Right renal cortex interstitium (tissue), 3 donors: Measurements from ENCODE around the gene CCDC106. TPM values are rescaled to one million over a fixed set of nuclear protein-coding genes. Genes with fewer than 3 reads are reported as not detected.

ENCODE experiments used
- DNase-seq, 3 donors: peaks; one replicate each; pipeline ENCODE4 v3.0.0-alpha.2; 2013; ENCODE audit warnings: low read depth in 3 of 3, low spot score in 2 of 3
- polyA plus RNA-seq, 3 donors: library from polyadenylated mRNA; unstranded; fragments of 120-200 nt; gene quantifications; one replicate each; pipeline ENCODE4 v1.2.1, GENCODE V29; 2013; ENCODE audit not compliant: insufficient read length in 3 of 3

CCDC106 gene
- polyA plus RNA-seq, 3 donors: 19.1 to 20.8 (median 20.8) TPM

DNA sequence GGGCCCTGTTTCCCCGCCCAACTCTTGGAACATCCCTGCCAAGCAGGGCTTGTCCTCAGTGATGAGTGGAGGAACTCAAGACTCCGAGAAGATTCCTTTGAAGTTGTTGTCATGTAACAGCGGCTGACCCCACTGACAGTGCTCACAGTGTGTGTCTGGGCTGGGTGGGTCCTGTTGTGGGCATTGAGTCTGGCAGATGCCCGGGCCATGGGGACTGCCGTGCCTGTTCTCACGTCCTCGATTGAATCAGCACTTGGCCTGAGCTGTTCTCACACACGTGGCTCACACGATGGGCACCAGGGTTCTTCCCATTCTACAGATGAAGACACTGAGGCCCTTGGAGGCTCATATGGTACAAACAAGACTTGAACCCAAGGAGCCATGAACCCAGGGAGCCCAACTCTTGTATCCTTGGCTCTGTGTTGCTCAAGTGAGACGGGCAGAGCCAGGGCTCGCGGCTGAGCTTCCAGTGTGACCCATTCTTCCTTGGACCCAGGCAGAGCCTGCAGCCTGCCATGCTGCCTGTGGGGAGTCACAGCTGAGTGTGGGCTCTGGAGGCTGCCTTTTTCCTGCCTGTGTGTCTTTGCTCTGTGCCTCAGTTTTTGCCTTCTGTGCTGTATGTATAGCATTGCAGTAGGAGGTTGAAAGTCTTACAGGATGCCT is 18.5 kb downstream of the CCDC106 start:
- no peak for DNase-seq

DNA sequence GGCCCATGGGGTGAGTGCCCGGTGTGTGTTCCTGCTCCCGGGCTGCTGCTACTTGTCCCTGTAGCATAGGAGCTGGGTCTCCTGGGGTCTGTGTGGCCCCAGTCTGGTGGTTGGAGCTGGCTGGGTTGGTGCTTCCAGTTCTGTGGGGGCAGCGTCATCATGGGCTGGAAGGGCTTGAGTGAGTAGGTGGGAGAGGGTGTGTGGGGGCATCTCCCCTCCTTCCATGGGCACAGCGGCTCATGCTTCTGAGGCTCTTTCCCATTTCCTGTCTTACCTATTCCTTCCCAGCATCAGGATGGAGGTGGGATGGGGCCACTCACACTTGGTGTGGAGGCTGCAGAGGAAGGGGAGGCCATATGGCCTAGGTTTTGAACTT is 19.0 kb downstream of the CCDC106 start:
- DNase-seq: no peak

DNA sequence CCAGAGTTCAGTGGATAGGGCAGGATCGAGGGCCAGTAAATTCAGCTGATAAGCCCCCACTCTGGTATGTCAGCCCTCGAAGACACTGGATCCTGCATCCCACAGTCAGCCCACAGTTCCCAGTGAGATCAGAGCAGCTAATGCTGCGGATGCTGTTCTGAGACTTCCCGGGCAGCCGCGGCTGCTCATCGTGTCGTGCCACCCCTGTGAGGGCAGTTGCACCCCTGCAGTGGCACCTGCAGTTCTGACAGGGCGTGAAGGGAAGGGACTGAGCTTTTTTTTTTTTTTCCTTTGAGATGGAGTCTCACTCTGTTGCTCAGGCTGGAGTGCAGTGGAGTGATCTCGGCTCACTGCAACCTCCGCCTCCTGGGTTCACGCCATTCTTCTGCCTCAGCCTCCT is 19.5 kb downstream of the CCDC106 start:
- no peak for DNase-seq

DNA sequence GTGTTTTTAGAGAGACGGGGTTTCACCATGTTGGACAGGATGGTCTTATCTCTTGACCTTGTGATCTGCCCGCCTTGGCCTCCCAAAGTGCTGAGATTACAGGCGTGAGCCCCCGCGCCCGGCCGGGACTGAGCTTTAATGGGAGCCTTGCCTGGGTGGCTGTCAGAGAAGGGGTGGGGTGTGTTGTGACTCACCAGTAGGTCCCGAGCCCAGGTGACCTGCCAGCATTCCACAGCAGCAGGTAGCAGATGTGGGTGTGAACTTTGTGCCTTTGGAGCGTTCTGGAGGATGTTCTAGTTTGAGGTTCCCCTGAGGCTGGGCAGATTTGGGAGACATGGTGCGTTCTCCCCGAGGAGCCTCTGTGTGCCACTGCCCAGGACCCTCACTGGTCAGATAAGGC is 19.9 kb downstream of the CCDC106 start:
- DNase-seq: no peak

DNA sequence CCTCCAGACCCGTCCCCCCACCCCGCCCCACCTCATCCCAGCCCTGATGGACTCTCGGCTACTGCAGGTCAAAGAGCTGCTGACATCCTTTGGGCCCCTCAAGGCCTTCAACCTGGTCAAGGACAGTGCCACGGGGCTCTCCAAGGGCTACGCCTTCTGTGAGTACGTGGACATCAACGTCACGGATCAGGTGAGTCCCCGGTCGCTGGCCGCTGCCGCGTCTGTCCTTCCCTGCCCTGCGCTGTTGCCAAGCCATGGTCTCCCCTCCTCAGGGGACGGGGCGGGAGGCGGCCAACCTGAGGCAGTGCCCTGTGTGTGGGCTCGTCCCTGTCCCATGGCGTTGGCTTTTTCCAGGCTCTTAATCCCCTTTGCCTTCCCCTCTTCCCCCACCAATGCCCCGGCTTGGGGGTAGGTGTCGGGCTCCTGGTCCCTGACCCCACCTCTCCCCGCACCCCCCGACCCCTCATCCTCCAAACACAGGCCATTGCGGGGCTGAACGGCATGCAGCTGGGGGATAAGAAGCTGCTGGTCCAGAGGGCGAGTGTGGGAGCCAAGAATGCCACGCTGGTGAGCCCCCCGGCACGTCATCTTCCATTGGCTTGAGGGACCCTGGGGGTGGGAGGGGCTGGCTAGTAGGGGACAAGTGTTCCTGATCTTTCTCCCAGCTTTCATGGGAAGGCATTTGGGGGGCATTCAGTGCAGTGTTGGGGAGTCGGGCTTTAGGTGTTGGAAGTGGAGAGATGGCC is 20.8 kb downstream of the CCDC106 start:
- no peak for DNase-seq

DNA sequence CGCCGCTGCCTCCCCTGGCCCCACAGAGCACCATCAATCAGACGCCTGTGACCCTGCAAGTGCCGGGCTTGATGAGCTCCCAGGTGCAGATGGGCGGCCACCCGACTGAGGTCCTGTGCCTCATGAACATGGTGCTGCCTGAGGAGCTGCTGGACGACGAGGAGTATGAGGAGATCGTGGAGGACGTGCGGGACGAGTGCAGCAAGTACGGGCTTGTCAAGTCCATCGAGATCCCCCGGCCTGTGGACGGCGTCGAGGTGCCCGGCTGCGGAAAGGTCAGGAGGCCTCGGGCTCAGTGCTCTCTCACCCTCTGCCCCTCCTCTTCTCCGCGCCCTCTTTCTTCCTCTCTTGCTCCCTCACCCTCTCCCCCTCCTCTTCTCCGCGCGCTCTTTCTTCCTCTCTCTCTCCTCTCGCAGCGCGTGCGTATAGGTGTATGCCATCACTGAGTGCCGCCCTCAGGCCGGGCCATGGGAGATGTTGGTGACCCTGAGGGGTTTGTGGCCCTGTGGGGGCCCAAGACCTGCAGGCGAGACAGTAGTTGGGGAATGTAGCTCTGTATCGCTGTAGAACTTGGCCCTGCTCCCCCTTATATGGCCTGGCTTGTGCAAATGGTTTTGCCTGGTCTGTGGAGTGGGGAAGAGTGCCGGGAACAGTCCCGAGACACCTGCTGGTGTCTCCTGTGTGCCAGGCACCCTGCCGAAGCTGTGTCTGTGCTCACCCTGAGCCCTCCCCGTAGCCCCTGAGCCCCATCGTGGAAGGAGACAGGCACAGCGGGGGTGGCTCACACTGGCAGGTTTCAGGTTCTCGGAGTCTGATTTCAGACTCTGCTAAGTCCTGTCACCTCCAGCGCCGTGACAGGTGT is 21.6 kb downstream of the CCDC106 start:
- no peak for DNase-seq

DNA sequence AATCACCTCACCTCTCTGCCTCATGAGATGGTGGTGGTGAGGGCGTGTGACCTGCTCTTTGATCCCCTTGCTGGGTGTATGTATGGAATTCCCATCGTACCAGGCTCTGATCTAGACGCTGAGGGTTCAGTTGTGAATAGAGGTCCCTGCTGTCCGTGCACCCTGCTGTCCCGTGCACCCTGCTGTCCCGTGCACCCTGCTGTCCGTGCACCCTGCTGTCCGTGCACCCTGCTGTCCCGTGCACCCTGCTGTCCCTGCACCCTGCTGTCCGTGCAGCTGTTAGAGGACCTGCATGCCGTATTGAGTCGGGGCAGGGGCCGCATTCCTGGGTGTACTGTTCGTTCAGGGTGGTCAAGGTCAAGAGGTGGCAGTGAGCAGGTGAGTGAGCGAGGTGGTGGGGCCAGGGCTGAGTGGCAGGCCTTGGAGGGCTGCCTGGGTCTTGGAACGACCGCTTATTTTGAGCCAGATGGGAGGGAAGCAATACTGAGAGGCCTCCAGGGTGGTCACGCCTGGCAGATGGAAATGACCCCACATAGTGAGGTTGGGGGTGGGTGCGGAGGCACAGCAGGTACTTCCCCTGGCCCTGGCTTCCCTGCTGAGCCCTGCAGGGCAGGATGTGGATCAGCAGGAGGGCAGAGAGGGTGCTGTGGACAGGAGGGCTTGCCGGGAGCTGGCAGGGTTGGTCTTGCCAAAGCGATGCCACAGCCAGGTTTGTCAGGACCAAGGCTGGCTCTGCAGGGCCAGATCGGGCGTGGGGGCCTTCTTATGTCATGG is 22.5 kb downstream of the CCDC106 start:
- DNase-seq: no peak

DNA sequence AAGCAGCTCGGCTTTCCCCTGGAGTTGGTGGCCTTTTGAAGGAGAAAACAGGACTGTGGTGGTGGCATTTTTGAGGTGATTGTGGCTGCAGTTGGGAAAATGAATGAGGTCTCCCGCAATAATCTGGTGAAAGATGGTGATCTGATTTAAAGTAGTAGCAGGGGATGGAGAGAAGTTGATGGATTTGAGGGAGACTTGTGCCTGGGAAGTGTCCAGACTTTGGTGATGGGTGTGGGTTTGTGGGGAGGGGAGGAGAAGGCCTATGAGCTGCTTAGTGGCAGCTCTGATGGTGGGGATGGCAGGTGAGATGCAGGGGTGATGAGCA is 23.0 kb downstream of the CCDC106 start:
- no peak for DNase-seq

DNA sequence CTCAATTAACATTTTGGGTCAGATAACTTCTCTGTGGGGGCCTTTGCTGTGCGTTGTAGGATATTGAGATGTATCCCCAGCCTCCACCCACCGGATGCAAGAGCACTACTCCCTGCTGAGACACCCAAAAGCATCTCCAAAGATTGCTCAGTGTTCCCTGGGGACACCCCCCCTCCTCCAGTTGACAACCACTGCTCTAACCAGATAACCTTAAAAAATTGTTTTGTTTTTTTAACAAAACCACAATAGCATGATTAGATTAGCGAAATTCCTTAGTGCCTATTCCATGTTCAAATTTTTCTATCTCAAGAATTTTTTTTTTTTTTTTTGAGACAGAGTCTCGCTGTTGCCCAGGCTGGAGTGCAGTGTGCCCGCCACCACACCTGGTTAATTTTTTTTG is 24.4 kb downstream of the CCDC106 start:
- no peak for DNase-seq

DNA sequence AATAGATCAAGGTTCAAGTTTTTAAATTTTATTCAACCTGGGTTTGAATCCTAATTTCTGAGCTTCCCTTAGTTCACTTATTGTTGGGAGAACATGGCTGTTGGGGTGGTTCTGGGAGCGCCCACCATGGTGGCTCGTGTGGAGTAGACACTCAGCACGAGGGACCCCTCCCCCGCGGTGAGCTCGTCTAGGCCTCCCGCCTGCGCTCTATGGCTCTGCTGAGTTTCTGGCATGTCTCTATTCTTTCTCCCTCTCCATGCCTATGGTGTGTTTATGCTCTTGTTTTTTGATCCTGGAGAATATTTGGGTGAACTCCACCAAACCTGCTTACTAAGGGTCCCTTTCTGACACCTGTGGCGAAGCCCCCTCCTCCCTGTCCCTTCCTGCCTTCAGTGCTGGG is 25.5 kb downstream of the CCDC106 start:
- DNase-seq: no peak

DNA sequence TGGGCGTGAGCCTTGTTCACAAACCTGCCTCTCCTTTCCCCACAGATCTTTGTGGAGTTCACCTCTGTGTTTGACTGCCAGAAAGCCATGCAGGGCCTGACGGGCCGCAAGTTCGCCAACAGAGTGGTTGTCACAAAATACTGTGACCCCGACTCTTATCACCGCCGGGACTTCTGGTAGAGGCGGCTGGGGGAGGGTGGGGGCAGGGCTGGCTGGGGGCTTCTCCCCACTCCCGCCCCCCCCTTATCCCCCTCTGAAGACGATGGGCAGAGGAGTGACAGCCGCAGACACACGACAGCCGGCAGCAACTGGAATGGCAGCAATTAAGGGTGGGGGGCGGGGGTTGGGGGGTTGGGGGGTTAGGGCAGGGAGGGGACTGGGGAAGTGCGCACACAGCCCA is 25.9 kb downstream of the CCDC106 start:
- no peak for DNase-seq

DNA sequence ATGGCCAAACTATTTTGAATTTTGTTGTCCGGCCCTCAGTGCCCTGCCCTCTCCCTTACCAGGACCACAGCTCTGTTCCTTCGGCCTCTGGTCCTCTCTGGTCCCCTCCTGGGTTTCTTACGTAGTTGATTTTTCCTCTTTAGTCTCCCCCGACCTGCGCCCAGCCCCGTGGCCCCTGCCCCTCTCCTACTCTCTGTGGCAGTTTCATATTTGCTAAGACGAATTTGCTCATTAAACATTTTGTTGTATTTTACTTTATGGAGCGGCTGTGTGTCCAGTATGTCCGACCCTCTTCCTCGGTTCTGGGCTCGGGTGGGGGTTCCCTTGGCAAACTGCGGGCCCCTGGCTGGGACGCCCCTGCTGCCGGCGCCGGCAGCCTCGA is 26.4 kb downstream of the CCDC106 start:
- DNase-seq: no peak

DNA sequence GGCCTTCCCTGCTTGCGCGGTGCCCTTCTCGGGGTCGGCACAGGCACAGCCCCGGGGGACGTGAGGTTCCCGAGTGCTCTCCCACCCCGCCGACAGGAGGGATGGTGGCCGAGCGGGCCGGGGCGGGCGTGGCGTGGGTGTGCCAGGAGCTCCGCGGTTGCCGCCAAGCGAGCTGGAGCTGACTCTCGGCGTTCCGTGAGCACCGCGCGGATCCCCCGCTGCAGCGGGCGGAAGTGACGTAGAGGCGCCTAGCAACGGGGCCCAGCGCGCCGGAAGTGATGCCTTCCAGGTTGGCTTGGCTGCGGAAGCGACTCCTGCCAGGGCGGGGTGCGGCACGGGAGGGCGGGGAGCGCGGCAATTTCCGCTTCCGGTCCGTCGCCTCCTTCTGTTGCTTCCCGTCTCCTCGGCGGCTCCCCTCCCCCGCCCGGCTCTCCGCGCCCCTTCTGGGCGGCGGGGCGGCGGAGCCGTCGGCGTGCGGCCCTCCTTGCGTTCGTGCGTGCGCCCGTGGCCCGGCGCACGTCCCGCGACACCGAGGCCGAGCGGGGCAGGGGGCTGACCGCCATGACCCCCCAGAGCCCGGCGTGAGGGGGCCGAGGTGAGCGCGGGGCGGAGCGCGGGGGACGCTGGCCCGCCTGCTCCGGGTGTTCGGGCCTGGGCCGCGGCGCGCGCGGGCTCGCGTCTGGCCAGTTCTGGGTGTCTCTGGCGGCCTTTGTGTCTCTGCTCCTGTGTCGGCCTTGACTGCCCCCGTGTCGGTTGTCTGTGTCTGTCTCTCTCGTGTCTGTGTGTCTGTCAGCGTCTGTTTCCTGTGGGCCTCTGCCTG is 27.0 kb downstream of the CCDC106 start, which contains the start of gene EPN1:
TSS of gene EPN1 (plus strand) at position 386 of the 820 bp plus-strand sequence. CDS start 3,402 bp downstream, outside the sequence.
- peak; percentile 75 to 90 (median 85) for DNase-seq

DNA sequence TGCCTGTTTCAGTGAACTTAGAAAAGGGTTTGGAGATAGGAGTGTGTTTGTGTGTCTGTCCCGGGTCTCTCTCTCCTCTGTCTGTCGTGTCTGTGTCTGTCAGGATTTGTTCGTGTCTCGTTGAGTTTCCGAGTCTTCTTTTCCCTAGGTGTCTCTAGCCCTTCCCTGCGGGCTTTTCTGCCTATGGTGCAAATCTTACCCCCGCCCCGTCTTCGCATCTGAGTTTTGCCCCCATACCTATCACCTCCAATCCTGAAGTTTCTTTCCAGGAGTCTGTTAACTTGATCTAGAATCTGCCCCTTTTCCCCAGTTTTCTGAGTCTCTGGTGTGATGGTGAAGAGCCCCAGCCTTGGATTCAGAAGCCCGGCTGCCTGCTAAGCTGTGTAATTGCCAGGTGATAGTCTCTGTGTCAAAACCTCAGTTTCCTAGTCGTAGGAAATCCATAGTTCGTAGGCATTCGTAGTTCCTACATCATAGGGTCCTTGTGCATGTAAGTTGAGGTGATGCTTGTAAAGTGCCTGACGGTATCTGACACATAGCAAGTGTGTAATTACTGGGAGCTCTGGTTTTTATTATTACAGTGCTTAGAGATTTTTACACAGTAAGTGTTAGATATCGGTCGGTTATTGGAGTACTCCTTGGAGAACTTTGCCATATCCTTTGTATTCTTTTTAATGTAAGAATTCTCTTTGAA is 27.8 kb downstream of the CCDC106 start:
- DNase-seq: no peak

DNA sequence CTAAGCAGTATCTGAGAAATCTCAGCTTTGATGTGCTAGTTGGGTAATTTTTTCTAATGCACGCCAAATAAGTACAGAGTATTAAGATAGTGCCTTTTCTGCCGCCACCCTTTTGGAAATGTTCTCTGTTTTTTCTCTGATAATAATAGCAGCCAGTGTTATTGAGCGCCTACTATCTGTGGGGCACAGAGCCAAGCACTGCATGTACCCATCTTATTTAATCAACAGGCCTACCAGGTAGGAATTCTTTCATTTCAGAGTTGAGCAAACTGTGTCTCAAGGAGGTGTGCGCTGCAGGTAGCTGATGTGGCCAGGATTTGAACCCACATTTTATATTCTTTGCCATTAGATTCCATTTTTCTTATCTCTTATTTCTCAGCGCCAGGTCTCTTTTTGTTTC is 28.4 kb downstream of the CCDC106 start:
- DNase-seq: no peak

DNA sequence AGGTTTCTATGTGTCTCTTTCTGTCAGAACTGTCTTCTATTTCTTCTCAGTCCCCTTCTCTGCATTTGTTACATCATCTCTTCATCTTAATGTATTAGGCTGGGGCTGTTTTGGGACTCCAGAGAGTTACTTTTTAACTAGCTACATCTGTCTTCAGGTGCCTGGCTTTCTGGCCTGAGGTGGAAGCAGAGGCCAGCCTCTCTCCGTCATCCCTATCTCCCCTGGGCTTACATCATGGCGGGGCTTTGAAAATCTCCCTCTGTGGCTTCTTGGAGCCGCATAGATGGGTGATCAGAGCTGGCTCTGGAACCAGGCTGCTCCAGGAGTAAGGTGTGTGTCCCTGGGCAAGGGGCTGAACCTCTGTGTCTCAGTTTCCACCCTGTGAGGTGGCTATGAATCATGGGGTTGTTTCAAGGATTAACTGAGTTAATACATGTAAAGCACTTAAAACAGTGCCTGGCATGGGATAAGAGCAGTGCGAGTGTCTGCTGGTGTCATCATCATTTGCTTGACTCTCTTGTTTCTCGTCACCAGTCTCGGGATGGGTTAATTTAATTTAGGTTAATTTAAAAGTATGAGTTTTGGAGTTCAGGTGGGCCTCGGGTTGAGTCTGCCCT is 29.0 kb downstream of the CCDC106 start:
- no peak for DNase-seq

DNA sequence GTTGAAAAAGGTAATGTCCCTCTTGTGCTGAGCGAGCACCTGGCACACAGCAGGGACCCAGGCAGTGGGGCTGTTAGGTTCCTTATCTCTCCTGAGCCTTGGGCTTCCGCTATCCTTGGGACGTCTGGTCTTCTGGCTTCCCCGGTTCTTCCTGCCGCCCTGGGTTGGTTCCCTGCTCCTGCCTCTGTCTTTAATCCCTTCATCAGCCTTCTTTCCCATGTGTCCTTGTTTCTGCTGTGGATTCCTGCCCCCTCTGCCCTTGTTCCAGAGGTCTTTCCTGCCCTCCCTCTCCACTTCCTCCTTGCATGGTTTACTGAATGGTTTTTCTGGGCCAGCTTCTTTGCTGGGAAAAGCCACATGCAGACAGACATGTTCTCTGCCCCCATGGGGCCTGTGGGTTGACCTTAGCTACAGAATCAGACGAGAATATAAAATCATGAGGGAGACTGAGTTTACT is 29.6 kb downstream of the CCDC106 start:
- DNase-seq: no peak

DNA sequence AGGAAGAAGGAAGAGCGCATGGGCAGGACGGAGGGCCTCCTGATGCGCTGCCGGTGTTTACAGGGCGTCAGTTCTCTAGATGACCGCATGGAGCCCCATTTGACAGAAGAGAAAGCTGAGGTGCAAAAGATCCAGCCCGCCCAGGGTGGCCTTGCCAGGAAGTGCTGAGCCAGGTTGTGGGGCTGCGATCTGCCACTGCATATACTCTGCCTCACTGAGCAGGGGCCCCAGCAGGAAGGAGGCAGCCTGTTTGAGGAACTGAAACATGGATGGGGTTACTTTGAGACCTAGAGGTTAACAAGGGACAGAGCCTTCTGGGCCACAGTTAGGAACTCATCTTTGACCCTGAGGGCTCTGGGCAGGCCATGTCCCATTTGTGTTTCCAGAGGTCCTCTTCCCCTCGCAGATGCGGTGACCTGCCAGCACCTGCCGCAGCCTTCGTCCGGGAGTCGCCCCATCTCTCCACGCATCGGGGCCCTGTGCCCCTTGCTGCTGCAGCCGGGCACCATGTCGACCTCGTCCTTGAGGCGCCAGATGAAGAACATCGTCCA is 30.2 kb downstream of the CCDC106 start:
- DNase-seq: no peak
